ENCODE results near the gene CUX1.
"Not testable (repeated sequence)": the region's sequence is repeated elsewhere in the genome, so short reads cannot be mapped to it uniquely, and the experiment has no call there.

CUX1 gene

DNA sequence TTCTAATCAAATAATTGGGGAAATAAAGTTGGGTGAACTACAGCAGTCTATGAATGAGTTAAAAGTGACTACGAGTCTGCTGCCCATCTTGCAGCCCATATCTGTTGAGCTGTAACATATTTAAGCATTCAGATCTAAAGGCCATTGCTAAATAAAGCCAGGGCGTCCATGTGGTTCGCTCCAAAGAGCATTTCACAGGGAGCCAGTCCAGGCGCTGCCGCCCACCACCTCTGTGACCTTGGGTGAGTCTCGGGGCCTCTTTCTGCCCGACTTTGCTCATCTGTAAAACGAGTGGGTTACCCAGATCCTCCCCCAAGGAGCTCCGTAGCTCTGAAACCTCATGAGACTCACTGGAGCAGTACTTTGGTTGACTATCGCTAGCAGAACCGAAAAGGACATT, 223.1 kb downstream of the CUX1 start:
- DNase-seq (ENCODE audit: low read depth in 1 of 2, low spot score in 1 of 2): no peak

DNA sequence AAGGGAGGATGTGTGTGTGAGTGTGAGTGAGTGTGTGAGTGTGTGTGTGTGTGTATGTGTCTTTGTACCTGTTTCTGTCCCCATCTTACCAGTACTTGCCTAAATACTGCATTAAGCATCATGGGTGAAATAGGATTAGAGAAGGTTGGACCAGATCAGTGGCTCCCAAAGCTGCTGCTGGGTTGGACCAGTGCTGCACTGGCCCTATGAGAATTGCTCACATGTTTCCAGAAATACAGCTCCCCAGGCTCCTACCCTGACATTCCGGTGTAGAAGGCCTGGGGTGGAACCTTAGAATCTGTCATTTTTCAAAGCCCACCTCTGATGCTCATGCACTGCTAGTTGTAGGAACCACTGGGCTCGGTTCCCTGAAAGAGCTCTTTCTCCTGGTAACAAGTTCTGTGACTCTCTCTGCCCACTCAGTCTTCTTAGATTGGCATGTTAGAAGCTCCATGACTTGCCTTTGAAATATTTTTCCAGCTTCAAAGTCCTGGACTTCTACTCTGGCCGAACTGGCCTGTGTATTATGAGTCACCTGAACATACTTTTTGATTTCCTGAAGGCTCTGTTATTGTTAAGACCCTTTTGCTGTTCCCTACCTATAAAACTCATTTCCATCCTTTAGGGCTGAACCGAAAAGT, 224.7 kb downstream of the CUX1 start:
- DNase-seq (ENCODE audit: low read depth in 1 of 2, low spot score in 1 of 2): no peak

DNA sequence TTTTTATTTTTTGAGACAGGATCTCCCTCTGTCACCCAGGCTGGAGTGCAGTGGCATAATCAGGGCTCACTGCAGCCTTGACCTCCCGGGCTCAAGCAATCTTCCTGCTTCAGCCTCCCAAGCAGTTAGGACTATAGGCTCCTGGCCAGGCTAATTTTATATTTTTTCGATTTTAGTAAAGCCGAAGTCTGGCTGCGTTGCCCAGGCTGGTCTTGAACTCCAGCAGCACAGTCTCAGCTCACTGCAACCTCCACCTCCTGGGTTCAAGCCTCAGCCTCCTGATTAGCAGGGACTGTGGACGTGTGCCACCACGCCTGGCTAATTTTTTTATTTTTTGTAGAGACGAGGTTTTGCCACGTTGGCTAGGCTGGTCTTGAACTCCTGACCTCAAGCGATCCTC, 225.4 kb downstream of the CUX1 start:
- DNase-seq (ENCODE audit: low read depth in 1 of 2, low spot score in 1 of 2): not testable (repeated sequence)

DNA sequence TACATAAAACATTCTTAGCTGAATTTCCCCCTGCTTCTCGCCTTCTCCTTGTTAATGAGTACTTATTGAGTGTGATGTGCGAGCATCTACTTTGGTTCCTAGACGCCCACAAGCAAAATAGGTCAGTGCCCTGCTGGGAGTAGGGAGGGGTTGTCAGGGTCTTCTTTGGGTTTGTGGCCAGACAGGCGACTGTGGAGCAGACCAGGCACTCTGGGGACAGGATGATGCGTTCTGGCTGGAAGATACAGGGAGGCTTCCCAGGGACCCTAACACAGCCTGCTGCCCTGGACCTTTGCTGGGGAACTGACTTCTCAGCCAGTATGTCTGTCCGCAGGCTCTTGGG, 227.2 kb downstream of the CUX1 start:
- no peak for DNase-seq (ENCODE audit: low read depth in 1 of 2, low spot score in 1 of 2)

DNA sequence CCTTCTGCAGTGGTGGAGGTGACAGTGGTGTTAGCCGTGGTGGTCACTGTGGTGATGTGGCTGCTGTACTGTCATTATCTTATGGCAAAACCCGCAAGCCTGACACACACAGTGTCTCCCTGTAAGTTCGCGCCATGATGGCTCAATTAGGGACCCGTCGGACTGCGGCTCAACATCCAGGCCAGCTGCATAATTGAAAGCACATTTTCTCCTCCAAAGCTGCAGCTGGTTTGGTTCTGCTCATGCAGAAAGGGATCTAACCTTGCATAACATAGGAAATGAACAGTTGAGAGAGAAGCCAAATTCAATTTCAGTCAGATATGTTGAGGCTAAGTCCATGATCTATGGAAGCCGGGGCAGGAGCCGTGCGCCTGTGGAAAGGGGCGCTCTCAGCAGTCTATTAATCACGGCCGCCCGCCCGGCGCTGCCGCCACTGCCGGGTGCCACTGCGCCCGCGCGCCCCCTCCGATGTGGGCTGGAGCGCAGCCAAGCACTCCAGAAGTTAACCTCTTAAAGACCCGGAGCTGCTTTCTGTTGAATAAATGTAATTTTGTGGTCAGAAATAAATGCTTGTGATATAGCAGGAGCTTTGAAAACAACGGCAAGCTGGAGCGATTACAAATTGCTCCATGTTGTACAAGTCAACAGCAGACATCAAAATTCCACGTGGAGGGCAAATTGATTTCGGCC, 227.7 kb downstream of the CUX1 start:
- no peak for DNase-seq (ENCODE audit: low read depth in 1 of 2, low spot score in 1 of 2)

DNA sequence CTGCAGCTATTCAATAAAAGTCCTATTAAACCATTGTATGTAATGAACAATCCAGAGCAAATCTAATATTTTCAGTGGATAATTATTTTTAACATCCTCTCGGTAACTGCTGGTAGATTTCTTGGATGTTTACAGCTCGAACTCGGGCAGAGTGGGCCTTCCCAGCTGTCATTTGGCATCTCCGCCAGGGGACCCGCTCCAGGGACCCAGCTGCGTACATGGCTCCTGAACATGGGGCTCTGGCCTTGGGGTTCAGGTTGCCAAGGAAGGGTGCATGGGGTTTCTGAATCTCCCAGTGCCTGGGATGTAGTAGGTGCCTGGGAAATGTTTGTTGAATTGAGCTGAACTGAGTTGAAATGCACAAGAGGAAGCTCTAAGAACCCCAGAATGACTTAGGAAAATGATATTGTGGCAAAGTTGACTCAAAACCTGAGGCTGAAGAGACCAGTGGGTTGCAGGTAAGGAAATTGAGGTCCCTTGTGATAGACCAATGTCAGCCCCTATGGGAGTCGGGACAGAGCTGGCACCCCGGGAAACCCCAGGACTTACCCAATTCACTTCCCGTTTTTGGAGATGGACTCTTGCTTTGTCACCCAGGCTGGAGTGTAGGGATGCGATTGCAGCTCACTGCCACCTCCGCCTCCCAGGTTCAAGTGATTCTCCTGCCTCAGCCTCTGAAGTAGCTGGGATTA, 228.4 kb downstream of the CUX1 start:
- DNase-seq (ENCODE audit: low read depth in 1 of 2, low spot score in 1 of 2): no peak

DNA sequence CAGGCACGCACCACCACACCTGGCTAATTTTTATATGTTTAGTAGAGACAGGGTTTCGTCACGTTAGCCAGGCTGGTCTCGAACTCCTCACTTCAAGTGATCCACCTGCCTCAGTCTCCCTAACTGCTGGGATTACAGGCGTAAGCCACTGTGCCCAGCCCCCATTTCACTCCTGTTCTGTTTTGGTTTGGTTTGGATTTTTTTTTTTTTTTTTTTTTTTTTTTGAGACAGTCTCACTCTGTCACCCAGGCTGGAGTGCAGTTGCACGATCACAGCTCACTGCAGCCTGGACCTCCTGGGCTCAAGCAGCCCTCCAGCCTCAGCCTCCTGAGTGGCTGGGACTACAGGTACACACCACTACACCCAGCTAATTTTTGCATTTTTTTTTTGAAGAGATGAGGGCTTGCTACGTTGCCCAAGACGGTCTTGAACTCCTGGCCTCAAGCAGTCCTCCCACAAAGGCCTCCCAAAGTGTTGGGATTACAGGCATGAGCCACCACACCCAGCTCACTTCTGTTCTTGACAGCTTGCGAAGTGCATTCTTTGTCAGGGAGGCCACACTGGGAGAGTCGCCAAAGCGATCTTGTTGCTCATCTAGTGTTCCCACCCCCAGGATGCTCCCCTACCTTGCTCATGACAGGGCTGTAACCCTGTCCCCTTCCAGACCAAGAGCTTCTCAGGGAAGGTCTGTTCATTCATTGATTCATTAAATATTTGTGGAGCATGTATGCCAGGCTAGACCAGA, 229.1 kb downstream of the CUX1 start:
- DNase-seq (ENCODE audit: low read depth in 1 of 2, low spot score in 1 of 2): no peak

DNA sequence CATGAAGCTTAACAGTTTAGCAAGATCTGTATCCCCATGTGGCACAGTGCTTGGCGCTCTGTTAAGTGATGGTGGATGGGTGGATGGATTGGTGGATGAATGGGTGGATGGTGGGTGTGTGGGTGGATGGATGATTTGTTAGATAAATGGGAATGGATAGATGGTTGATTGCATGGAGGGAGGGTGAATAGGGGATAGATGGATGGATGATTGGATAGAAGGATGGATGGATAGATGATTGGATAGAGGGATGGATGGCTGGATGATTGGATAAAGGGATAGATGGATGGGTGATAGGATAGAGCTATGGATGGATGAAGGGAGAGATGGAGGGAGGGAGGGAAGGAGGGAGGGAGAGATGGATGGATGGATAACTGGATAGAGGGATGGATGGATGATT, 229.7 kb downstream of the CUX1 start:
- DNase-seq (ENCODE audit: low read depth in 1 of 2, low spot score in 1 of 2): no peak

DNA sequence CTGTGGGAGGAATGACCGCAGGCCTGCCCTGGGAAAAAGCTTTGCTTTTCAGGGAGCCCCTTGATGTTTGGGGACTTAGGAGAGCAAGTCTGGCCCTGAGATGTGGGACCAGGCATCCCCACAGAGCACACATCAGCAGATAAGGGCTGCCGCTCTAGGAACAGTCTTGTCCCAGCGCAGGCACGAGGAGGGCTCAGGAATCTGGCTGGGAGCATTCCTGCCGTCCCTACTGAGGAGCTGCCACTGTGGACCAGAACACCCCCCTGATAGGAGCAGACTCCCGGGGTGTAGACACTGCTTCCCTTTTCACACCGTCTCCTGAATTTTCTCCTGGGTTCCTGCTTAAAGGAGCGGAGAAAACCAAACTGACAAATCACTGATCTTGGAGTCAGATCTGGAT, 232.3 kb downstream of the CUX1 start:
- no peak for DNase-seq (ENCODE audit: low read depth in 1 of 2, low spot score in 1 of 2)

DNA sequence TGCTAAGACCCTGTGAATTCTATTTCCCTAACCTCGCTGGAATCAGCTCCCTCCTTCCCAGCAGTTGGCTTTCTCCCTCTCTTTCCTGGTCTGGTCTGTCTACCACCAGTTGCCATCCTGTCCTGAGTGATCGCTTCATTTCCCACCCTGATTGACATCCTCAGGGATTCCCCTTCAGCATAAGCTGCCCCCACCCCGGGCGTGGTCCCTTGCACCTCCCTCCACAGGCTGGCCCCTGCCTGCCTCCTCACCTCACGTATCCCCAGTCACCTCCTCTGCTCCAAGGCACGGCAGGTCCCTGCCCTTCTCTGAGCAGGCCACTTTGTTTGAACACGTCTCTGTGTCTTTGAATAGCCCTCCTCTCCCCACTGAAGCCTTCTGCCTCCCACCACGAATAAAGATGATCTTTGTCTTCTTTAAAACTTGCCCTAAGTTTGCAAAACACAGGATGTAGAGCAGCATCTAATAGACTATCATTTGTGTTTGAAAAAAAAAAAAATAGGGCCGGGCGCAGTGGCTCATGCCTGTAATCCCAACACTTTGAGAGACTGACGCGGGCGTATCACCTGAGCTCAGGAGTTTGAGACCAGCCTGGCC, 233.5 kb downstream of the CUX1 start:
- DNase-seq (ENCODE audit: low read depth in 1 of 2, low spot score in 1 of 2): no peak

DNA sequence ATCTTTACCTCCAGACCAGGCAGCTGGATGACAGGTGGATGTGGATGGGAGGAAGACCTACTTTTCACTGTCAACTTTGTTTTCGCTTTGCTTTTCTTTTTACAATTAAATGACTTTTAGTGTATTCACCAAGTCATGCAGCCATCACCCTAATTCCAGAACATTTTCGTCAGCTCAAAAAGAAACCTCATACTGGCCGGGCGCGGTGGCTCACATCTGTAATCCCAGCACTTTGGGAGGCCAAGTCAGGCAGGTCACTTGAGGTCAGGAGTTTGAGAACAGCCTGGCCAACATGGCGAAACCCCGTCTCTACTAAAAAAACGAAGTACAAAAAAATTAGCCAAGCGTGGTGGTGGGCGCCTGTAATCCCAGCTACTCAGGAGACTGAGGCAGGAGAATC, 234.3 kb downstream of the CUX1 start:
- not testable (repeated sequence) for DNase-seq (ENCODE audit: low read depth in 1 of 2, low spot score in 1 of 2)

DNA sequence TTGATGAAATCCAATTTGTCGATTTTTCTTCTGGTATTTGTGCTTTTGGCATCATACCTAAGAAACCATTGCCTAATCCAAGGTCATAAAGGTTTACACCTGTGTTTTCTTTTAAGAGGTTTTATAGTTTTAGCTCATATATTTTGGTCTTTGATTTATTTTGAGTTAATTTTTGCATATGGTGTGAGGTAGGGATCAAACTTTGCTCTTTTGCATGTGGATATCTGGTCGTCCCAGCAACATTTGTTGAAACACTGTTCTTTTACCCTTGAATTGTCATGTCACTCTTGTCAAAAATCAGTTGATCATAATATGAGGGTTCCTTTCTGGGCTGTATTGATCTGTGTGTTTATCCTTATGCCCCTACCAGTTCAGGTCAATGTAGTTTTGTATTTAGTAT, 236.7 kb downstream of the CUX1 start:
- DNase-seq (ENCODE audit: low read depth in 1 of 2, low spot score in 1 of 2): no peak

DNA sequence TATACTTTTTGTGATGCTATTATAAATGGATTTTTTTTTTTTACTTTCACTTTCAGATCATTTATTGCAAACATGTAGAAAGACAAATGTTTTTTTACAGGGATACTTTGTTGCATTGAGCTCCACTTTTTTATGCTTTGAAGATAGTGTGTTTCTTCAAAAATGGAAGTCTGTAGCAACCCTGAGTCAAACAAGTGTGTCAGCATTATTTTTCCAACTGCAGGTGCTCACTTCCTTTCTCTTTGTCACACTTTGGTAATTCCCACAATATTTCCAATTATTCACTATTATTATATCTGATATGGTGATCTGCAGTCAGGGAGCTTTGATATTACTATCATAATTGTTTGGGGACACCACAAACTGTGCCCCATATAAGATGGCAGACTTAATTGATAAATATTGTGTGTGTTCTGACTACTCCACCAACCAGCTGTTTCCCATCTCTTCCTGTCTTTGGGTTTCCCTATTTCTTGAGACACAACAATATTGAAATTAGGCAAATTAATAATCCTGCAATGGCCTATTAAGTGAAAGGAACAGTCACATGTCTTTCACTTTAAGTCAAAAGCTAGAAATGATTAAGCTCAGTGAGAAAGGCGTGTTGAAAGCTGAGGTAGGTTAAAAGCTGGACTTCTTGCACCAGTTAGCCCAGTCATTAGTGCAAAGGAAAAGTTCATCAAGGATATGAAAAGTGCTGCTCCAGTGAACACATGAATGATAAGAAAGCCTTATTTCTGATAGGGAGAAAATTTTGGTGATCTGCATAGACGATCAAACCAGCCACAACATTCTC, 238.0 kb downstream of the CUX1 start:
- DNase-seq (ENCODE audit: low read depth in 1 of 2, low spot score in 1 of 2): no peak

DNA sequence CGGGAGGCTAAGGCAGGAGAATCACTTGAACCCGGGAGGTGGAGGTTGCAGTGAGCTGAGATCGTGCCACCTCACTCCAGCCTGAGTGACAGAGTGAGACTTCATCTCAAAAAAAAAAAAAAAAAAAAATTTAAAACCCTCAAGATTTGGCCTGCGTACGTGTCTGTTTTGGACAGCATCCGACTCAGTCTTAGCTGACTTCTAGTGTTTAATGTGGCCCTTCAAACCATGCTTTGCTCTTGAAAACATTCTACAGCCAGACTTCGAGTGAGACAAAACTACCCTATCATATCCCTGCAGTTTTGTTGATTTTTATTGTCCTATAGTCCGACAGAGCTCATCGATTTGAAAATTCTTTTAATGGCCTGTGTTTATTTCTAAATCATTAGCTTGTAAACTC, 242.1 kb downstream of the CUX1 start:
- DNase-seq (ENCODE audit: low read depth in 1 of 2, low spot score in 1 of 2): no peak

DNA sequence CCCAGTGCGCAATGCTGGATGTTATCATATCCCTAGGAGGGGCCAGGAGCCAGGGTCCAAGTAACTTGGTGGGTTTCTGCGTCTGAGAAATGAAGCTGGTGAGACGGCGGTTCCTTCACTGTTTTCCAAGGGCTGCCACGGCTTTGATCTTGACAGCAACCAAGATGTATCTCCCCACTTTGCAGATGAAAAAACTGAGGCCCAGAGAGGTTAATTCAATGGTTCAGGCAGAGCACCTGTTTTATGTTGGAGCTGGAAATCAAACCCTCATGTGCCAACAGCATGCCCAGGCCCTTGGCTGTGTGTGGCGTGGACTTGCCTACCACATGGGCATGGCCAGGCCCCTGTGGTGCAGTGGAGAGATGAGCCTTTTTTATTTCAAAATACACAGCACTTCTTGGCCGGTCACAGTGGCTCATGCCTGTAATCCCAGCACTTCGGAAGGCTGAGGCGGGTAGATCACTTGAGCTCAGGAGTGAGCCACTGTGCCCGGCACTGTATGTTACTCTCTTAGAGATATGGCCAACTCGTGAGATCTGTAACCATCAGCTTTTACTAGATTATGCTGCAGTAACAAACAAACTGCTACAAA, 244.0 kb downstream of the CUX1 start:
- no peak for DNase-seq (ENCODE audit: low read depth in 1 of 2, low spot score in 1 of 2)

DNA sequence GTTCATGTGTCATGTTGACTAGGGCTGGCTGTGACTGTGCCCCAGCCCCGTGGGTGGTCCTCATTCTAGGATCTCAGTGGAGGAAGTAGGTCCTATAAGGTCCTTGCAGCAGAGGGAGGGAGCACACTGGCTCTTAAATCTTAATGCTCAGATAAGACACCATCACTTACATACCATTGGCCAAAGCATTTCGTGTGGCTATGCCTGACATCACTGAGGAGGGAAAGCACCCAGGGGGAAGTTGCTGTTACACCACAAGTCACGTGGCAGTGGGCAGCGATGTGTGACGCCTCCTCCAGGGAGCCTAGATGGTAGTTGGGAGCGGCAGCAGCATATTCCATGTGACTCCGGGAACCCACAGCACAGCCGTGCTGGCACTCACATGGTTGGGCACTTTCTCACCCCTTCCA, 244.6 kb downstream of the CUX1 start:
- no peak for DNase-seq (ENCODE audit: low read depth in 1 of 2, low spot score in 1 of 2)

DNA sequence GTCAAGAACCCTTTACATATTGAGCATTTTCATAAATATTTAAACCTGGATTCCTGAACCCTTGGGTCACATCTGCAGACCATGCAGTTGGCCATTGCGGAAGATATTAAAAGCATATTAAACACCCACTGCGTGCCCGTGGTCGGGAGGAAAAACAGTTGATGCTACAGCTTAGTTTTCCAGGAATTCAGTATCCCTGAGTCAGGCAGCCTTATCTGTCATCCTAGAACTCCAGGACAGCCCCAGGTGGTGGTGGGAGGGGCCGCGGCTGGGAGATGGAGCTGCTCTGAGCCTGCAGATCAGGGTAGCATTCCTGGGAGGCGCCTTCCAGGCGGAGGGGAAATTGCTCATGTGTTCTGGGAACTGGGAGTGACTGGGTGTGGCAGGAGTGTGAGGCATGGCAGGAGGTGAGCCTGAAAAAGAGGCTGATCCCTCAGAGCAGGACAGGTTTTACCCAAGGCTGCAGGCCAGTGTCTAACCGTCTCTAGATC, 246.3 kb downstream of the CUX1 start:
- DNase-seq (ENCODE audit: low read depth in 1 of 2, low spot score in 1 of 2): no peak

DNA sequence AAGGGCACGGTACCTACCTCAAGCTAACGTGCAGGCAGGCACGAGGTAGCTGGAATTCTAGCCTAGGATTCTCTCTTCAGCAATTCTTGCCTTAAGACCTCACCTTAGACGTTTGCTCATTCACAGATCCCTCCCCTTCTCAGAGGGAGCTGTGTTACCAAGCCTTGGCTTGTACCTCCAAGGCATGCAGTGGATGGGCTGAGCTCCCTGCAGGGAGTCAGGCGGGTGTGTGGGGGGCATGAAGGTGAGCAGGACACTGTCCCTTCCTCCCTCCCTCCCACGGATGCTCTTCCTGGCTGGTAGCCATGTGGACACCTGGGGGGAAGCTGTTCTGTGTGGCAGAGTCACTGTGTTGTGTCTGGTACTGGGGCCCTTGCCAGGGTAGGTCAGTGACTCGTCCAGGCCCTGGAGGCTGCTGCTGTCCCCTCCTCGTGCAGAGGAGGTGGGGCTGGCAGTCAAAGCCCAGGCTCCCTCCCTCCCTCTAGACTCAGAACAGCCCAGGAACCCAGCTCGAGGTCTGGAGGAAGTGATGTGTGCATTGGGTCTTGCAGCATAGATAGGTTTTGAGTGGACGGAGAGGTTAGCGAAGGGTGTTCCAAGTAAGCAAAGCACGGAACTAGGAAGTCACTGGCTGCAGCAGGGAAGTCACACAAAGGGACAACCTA, 247.1 kb downstream of the CUX1 start:
- DNase-seq (ENCODE audit: low read depth in 1 of 2, low spot score in 1 of 2): no peak

DNA sequence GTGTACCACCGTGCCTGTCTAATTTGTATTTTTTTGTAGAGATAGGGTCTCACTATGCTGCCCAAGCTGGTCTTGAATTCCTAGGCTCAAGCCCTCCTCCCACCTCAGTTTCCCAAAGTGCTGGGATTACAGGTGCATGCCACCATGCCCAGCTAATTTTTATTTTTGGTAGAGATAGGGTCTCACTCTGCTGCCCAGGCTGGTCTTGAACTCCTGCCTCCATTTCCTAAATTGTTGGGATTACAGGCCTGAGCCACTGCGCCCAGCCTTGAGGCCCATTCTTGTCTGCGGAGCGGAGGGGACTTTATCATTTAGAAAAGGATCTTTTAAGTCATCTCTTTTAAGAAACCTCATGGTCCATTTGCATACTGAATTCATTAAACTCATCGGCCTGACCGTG, 247.8 kb downstream of the CUX1 start:
- no peak for DNase-seq (ENCODE audit: low read depth in 1 of 2, low spot score in 1 of 2)

DNA sequence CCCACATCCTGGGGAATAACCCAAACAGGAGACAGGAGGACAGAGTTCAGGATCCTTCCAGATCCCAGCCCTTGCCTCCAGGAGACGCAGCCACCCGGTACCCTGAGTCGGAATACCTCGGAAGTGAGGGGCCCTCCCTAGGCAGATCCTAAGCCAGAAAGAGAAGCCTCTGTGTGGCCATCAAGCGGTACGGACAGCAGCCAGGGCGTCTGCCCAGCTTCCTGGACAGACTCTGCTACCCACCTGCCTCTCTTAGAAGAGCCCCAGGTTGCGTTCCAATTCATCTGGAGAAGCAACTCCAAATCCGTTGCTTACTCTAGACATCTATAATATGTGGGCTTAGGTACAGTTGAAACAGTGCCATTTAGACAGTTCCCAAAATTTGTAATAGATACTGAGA, 249.1 kb downstream of the CUX1 start:
- no peak for DNase-seq (ENCODE audit: low read depth in 1 of 2, low spot score in 1 of 2)

Data from activated CD4-positive, alpha-beta T cell treated with anti-CD3 and anti-CD28 coated beads, Interleukin-2, amount 50 U/mL, for 24 hours (primary cell).